HepG2 (cell line): ENCODE results near the gene AUTS2. TPM values are rescaled to one million over a fixed set of nuclear protein-coding genes. Genes with fewer than 3 reads are reported as not detected.

Experiments used
- ATAC-seq: fragments of 200-7000 bp; cut with Tn5 transposase; 3 replicates; pipeline ENCODE4 v1.9.1; 2020; ENCODE audit warnings: mild to moderate bottlenecking, moderate library complexity
- BruUV-seq: library from RNA; stranded (reverse); fragments of 400-500 nt; replicated peaks from 2 replicates; lab custom pipeline; 2021; lab: Mats Ljungman, UMichigan
- CTCF ChIA-PET: fragments of 300-600 bp; formaldehyde crosslinking; extraction: SDS; loops from one replicate; lab custom pipeline; 2021; ENCODE audit warnings: low total read pairs, inconsistent platforms, low intra/inter-chr PET ratio; lab: Yijun Ruan, JAX
- POLR2A ChIA-PET: fragments of 350-600 bp; sonication (Branson Sonifier 250); formaldehyde crosslinking; loops from one replicate; lab custom pipeline; 2020; ENCODE audit warnings: antibody characterized with exemption, inconsistent platforms; lab: Yijun Ruan, JAX
- DNase-seq: peaks from one replicate; pipeline ENCODE4 v3.0.0-alpha.2; 2015; ENCODE audit warnings: low spot score
- FAIRE-seq: peaks from 3 replicates; lab custom pipeline; 2011; peaks lifted over from hg19 to GRCh38; lab: Jason Lieb, UNC
- H2AFZ ChIP-seq: one replicate; pipeline ENCODE4 v1.6.1; 2011; ENCODE audit warnings: low read length, inconsistent platforms
- H3K27ac ChIP-seq: fragments of 300-600 bp; 3 replicates; pipeline ENCODE4 v1.8.0; 2011; ENCODE audit warnings: mixed run types, mild to moderate bottlenecking, mixed read lengths, low read length, inconsistent platforms; ENCODE audit not compliant: insufficient read depth; ENCODE audit errors: extremely low read length
- H3K27me3 ChIP-seq, 2 experiments: fragments of 200-600 bp in 1 of 2; 2 replicates in 1 of 2; 3 replicates in 1 of 2; pipeline versions ENCODE4 v1.6.0 to v1.8.0; 2011; ENCODE audit warnings: low read length in 2 of 2, mild to moderate bottlenecking in 2 of 2, moderate library complexity in 2 of 2, inconsistent platforms in 1 of 2; ENCODE audit not compliant: insufficient read depth in 2 of 2, control insufficient read depth in 1 of 2
- H3K36me3 ChIP-seq, 2 experiments: fragments of 200-600 bp in 1 of 2; replicated peaks in 1 of 2; 2 replicates in 1 of 2; 3 replicates in 1 of 2; pipeline versions ENCODE4 v1.5.1 to v1.8.0; 2011; ENCODE audit warnings: low read length in 2 of 2, inconsistent platforms in 1 of 2; ENCODE audit not compliant: insufficient read depth in 2 of 2, control insufficient read depth in 1 of 2
- H3K4me1 ChIP-seq: 2 replicates; pipeline ENCODE4 v1.5.1; 2012; ENCODE audit warnings: low read length, inconsistent platforms; ENCODE audit not compliant: insufficient read depth
- H3K4me2 ChIP-seq: 2 replicates; pipeline ENCODE4 v1.6.0; 2011; ENCODE audit warnings: low read depth, low read length, inconsistent platforms
- H3K4me3 ChIP-seq, 3 experiments: fragments of 200-600 bp in 1 of 3; sonication (generic), shearing (Covaris generic) in 1 of 3; replicated peaks in 1 of 3; 2 replicates each; pipeline ENCODE4 v1.5.1; 2011 to 2016; ENCODE audit warnings: low read length in 3 of 3, inconsistent platforms in 2 of 3, low read depth in 2 of 3, mild to moderate bottlenecking in 2 of 3, control low read depth in 1 of 3, mixed read lengths in 1 of 3; ENCODE audit not compliant: insufficient read depth in 1 of 3
- H3K79me2 ChIP-seq: one replicate; pipeline ENCODE4 v1.6.1; 2011; ENCODE audit warnings: low read length, inconsistent platforms; ENCODE audit not compliant: insufficient read depth
- H3K9ac ChIP-seq: 2 replicates; pipeline ENCODE4 v1.6.0; 2011; ENCODE audit warnings: mild to moderate bottlenecking, low read depth, low read length, inconsistent platforms; ENCODE audit not compliant: insufficient read depth
- H3K9me3 ChIP-seq: 2 replicates; pipeline ENCODE4 v1.5.1; 2012; ENCODE audit warnings: mild to moderate bottlenecking, low read length
- H4K20me1 ChIP-seq: 2 replicates; pipeline ENCODE4 v1.6.0; 2011; ENCODE audit warnings: inconsistent platforms, mild to moderate bottlenecking, low read length, moderate library complexity; ENCODE audit not compliant: insufficient read depth
- ADNP ChIP-seq: sonication (generic); formaldehyde crosslinking; IDR thresholded peaks from 2 replicates; pipeline ENCODE4 v1.4.0; 2020; ENCODE audit warnings: missing genetic modification reagents
- DDIT3 ChIP-seq: sonication (generic); formaldehyde crosslinking; IDR thresholded peaks from 2 replicates; pipeline ENCODE4 v1.4.0; 2020; ENCODE audit warnings: mild to moderate bottlenecking, missing genetic modification reagents
- DPF2 ChIP-seq: sonication (generic); formaldehyde crosslinking; IDR thresholded peaks from 2 replicates; pipeline ENCODE4 v1.4.0; 2020; ENCODE audit warnings: mild to moderate bottlenecking, low read depth, missing genetic modification reagents, borderline replicate concordance
- DZIP1 ChIP-seq: sonication (generic); formaldehyde crosslinking; IDR thresholded peaks from 2 replicates; pipeline ENCODE4 v1.5.0; 2020; ENCODE audit warnings: mild to moderate bottlenecking, missing genetic modification reagents
- ETS1 ChIP-seq: sonication (generic); formaldehyde crosslinking; IDR thresholded peaks from 2 replicates; pipeline ENCODE4 v1.4.0; 2020; ENCODE audit warnings: missing genetic modification reagents
- HHEX ChIP-seq: IDR thresholded peaks from 2 replicates; pipeline ENCODE4 v1.6.1; 2016; ENCODE audit warnings: control low read depth
- MYPOP ChIP-seq: sonication (generic); formaldehyde crosslinking; IDR thresholded peaks from 2 replicates; pipeline ENCODE4 v1.8.1; 2023; ENCODE audit warnings: mild to moderate bottlenecking, moderate library complexity, missing genetic modification reagents
- SMARCE1 ChIP-seq: fragments of 450-650 bp; IDR thresholded peaks from 2 replicates; pipeline ENCODE4 v1.6.1; 2017; ENCODE audit warnings: borderline replicate concordance
- SP4 ChIP-seq: sonication (generic); formaldehyde crosslinking; IDR thresholded peaks from 2 replicates; pipeline ENCODE4 v1.8.1; 2023; ENCODE audit warnings: mild to moderate bottlenecking, missing genetic modification reagents
- SRY ChIP-seq: sonication (generic); formaldehyde crosslinking; IDR thresholded peaks from 2 replicates; pipeline ENCODE4 v1.8.0; 2022; ENCODE audit warnings: mild to moderate bottlenecking, missing genetic modification reagents
- ZNF121 ChIP-seq: sonication (generic); formaldehyde crosslinking; IDR thresholded peaks from 2 replicates; pipeline ENCODE4 v1.5.0; 2020; ENCODE audit warnings: mild to moderate bottlenecking, missing genetic modification reagents
- ZNF124 ChIP-seq: sonication (generic); formaldehyde crosslinking; IDR thresholded peaks from 2 replicates; pipeline ENCODE4 v1.4.0; 2020; ENCODE audit warnings: missing genetic modification reagents
- ZNF362 ChIP-seq: sonication (generic); formaldehyde crosslinking; IDR thresholded peaks from 2 replicates; pipeline ENCODE4 v1.4.0; 2020; ENCODE audit warnings: missing genetic modification reagents, mild to moderate bottlenecking, borderline replicate concordance
- ZNF839 ChIP-seq: sonication (generic); formaldehyde crosslinking; IDR thresholded peaks from 2 replicates; pipeline ENCODE4 v1.4.0; 2020; ENCODE audit warnings: missing genetic modification reagents, mild to moderate bottlenecking, borderline replicate concordance
- ZSCAN9 ChIP-seq: IDR thresholded peaks from 2 replicates; pipeline ENCODE4 v1.6.1; 2016; ENCODE audit warnings: borderline replicate concordance
- WGBS: methylation state at CpG from one replicate; pipeline ENCODE4 v1.1.6; 2017; ENCODE audit warnings: low lambda C conversion rate; 5-methylcytosine and 5-hydroxymethylcytosine counted together
- in situ Hi-C: cut with HindIII; loops from 2 replicates; pipeline ENCODE4 v1.10.0; 2017; ENCODE audit warnings: low pct_unique_long_range_greater_than_20kb; ENCODE audit not compliant: extremely low pct_ligation_motif_present
- intact Hi-C: fragments of 100-400 bp; cut with micrococcal nuclease; formaldehyde crosslinking; loops from one replicate; pipeline ENCODE4 v1.10.0; 2022; ENCODE audit not compliant: unreplicated experiment
- polyA plus RNA-seq, 8 experiments: library from polyadenylated mRNA; depleted of rRNA in 3 of 8; stranded (reverse) in 7 of 8; unstranded in 1 of 8; fragments of >200 nt; fragmentation: Illumina TruSeq in 4 of 8; extraction: Trizol in 4 of 8; gene quantifications; 2 replicates each; pipeline versions ENCODE4 v1.2.1 to v1.2.3, GENCODE V29; 2011 to 2016; ENCODE audit warnings: low read depth in 4 of 8, missing spikeins in 1 of 8, mixed read lengths in 1 of 8; ENCODE audit not compliant: insufficient read depth in 1 of 8
- total RNA-seq, 5 experiments: library from RNA; depleted of rRNA; stranded (reverse); fragments of >200 nt; fragmentation: Illumina TruSeq; extraction: Trizol; gene quantifications; 2 replicates each; pipeline ENCODE4 v1.2.3, GENCODE V29; 2016; ENCODE audit warnings: low read depth in 1 of 5

Gene AUTS2
- total and polyA plus RNA-seq, 2 of the 13 experiments (the other 11 are each of a cell fraction or from before 2014, with no cell fraction given): 0.38 TPM; not detected in 1

- Histone ChIP-seq H3K9ac (no peak overlapping the region), H3K9me3 (no peaks in the 10 kb centered on the region), H3K27me3 (no peaks in the 10 kb centered on the region), H3K4me1 (no peaks in the 10 kb centered on the region), H3K79me2 (no peaks in the 10 kb centered on the region), H3K27ac (no peak overlapping the region), H2AFZ (no peak overlapping the region), H3K36me3 (no peaks in the 10 kb centered on the region), H4K20me1 (no peaks in the 10 kb centered on the region), H3K4me2 (no peak overlapping the region), H3K4me3 (no peak overlapping the region)
- intact Hi-C loops: no loop called here
- CTCF ChIA-PET: no interaction called here
- WGBS: 26% methylated on average over 10 of the region's 11 CpGs
- in situ Hi-C loops: no loop called here
- no peak for TF ChIP-seq DDIT3 (CRISPR knock-in tag)
- TF ChIP-seq ETS1 (CRISPR knock-in tag): no peak
- no peak for TF ChIP-seq MYPOP (CRISPR knock-in tag)
- TF ChIP-seq DZIP1 (CRISPR knock-in tag): no peak
- TF ChIP-seq ZSCAN9 (CRISPR knock-in tag): no peak
- no peak for TF ChIP-seq ZNF124
- no peak for TF ChIP-seq SMARCE1
- no peak for TF ChIP-seq HHEX
- TF ChIP-seq SP4 (CRISPR knock-in tag): no peak
- no peak for TF ChIP-seq ZNF362 (CRISPR knock-in tag)
- no peak for TF ChIP-seq SRY (CRISPR knock-in tag)
- no peak for TF ChIP-seq ADNP (CRISPR knock-in tag)
- TF ChIP-seq DPF2: no peak
- TF ChIP-seq ZNF839 (CRISPR knock-in tag): no peak
- TF ChIP-seq ZNF121: no peak
- no peak for DNase-seq
- POLR2A ChIA-PET: no interaction called here
- ATAC-seq: no peak
- BruUV-seq: no TSS peak
- FAIRE-seq: no peak
Measured at GRCh38 chr7:70132226-70132851, 534.1 kb downstream of the AUTS2 start.
